Hepatocyte (in vitro differentiated cells): ENCODE data around the gene SH3PXD2A.

ENCODE experiments used
- CTCF ChIP-seq: fragments of 200-600 bp; sonication (generic); IDR thresholded peaks from 2 replicates; pipeline ENCODE4 v1.5.1; 2016; ENCODE audit warnings: antibody characterized with exemption, mild to moderate bottlenecking; ENCODE audit not compliant: poor library complexity
- EZH2 ChIP-seq: fragments of 200-600 bp; sonication (generic); IDR thresholded peaks from 2 replicates; pipeline ENCODE4 v1.6.1; 2016; ENCODE audit warnings: antibody characterized with exemption, mild to moderate bottlenecking, borderline replicate concordance

GRCh38 chr10:103765981-103766380, 89.4 kb downstream of the SH3PXD2A start:
- TF ChIP-seq EZH2, result no peak
- no peak for TF ChIP-seq CTCF
